ENCODE results near the gene DUSP22.

Gene DUSP22

DNA sequence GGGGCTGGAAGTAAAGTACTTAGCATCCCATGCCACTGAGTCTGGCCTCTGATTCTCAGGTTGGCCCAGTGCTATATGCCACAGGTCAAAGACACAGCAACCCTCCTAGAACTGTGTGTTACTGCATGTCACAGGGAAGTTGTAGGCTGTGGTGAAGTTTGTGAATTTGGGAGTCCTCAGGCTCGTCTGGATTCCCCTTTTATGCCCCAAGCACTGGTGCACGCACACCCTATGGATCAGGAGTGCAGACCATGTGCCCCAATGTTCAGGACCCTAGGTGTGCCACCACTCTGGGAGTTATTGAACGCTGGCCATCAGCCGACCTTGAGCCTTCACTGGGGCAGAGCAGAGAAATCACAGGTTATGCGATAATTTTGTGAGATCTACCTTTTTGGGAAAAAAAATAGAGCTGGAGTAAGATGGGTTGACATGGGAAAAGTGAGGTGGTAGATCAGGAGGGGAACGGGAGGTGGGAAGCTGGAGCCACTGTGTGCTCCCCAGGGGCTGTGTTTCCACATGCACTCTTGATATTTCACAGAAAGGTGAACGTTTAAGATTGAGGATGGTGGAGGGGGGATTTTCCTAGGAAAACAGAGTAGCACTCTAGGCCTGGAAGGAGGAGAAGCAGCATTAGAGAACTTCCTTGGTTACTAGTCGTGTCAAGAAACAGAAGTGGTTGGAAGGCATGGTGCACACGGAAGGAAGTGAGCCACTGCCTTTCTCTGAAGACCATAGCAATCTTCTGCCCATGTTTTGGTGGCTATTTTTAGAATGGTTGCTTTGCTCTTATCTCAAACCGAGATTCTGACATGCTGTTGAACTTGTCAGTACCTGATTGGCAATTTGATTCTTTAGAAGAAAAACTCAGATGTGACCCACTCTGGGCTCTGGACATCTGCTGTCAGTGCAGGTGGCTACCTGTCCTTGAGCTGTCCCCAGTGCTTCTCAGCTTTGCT lies 44.1 kb downstream of the DUSP22 start:
- TF ChIP-seq GATA1 (IDR thresholded peaks at IDR 0.05; ENCODE audit: low read depth, low read length) (no peak), POLR2A (IDR thresholded peaks at IDR 0.05; ENCODE audit: low read length) (no peak)
- DNase-seq: no peak

DNA sequence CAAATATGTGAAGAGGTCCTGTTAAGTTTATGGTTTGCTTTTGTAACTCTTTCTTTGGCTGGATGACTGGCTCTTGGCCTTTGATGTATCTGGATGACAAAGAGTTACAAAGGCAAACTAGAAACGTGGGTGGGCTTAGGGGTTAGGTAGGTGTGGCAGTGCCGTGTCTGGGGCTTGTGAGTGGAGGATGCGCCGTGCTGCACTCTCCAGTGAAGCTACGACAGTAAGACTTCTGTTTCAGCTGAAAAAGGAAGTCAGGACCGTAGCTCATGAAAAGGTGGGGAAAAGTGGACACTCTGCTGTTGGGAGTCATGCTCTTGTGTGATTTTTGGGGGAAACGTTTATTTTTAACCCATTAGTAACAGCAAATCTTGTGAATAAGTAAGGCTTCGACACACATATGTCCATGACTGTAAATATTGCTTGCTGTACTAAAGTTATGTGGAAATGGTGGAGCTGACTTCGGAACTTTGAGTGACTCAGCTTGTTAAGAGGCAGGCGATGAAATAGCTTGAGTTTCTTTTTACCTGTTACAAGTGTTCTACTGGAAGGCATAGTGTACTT lies 45.6 kb downstream of the DUSP22 start:
- no peak for DNase-seq

DNA sequence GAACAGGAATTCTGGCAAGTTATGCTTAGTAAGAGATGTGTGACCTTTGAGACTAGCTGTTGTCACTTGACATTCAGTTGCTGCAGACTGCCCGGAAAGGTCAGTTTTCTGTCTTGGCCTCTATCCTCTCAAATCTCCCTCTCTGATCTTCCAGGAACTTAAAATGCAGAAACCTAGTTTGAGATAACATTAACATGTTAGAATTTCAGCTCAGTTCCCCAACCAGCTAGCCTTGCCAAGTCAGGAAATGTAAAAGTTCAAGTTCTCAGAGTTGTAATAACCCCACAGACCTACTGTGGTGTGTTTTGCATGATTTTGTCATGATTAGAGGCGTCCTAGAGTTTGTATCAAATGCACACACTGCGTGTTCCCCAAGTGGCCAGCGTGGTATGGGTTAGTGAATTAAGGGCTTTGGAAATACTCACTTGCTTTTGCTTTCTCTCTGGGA lies 46.6 kb downstream of the DUSP22 start:
- no peak for DNase-seq
- TF ChIP-seq POLR2A (IDR thresholded peaks at IDR 0.05; ENCODE audit: low read length): no peak
- TF ChIP-seq GATA1 (IDR thresholded peaks at IDR 0.05; ENCODE audit: low read depth, low read length): no peak

More for the DNA sequence above, 45.6 kb downstream of the DUSP22 start:
- TF ChIP-seq POLR2A (IDR thresholded peaks at IDR 0.05; ENCODE audit: low read length) (no peak), GATA1 (IDR thresholded peaks at IDR 0.05; ENCODE audit: low read depth, low read length) (no peak)

DNA sequence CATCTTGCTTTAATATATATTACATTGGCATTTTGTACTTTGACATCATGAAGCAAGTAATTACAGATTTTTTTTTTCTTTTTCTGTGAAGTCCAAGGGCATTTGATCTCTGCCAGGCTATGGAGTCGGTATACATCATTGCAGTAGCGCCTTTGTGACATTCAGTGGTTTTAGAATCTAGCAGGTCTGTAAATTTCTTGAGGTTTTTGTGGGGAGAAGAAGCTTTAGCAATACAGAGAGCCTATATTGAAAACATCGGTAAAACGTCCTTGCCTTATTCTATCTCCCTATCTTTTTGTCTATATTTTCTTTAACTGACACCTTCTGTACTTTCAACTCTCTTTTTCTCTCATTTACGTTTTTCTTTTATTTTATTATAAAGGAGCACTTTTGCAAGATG lies 47.2 kb downstream of the DUSP22 start:
- TF ChIP-seq GATA1 (IDR thresholded peaks at IDR 0.05; ENCODE audit: low read depth, low read length) (no peak), POLR2A (IDR thresholded peaks at IDR 0.05; ENCODE audit: low read length) (no peak)
- DNase-seq: no peak

DNA sequence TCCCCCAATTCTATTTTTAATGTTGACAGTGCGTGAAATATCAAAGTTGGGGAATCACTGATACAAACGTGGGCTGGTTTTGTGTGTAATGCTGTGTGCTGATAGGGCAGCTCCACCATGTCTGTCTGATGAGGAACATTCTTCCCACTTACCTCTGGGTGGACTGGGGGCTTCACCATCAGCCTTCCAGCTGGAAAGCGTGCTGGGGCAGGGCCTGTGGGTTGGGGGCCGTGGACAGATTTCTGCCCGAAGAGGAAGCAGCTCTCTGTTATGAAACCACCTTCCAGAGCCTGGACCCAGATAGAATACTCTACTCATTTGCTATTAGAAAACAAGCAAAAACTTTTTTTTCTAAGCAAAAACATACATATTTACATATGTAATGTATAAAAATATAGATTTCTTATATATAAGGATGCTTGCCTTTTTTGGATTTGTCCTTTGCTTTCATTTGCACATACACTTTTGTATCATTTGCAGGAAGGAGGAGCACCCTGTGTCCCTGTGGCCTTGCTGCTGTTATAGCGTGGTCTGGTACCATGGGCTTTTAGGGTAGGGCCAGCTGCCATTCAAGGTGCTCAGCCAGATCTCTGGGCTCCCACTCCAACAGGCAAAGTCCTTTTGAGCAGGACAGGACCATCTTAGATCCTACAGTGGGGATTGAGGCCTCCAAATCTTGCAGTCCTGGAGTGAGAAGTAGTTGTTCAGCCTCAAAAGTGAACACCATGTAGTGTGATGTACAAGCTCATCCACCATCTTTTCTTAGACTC lies 48.1 kb downstream of the DUSP22 start:
- TF ChIP-seq GATA1 (IDR thresholded peaks at IDR 0.05; ENCODE audit: low read depth, low read length): no peak
- DNase-seq: no peak

- TF ChIP-seq GATA1 (IDR thresholded peaks at IDR 0.05; ENCODE audit: low read depth, low read length) (no peak), POLR2A (IDR thresholded peaks at IDR 0.05; ENCODE audit: low read length) (no peak)
- no peak for DNase-seq
Observed at GRCh38 chr6:340991-341827, 48.9 kb downstream of the DUSP22 start.

DNA sequence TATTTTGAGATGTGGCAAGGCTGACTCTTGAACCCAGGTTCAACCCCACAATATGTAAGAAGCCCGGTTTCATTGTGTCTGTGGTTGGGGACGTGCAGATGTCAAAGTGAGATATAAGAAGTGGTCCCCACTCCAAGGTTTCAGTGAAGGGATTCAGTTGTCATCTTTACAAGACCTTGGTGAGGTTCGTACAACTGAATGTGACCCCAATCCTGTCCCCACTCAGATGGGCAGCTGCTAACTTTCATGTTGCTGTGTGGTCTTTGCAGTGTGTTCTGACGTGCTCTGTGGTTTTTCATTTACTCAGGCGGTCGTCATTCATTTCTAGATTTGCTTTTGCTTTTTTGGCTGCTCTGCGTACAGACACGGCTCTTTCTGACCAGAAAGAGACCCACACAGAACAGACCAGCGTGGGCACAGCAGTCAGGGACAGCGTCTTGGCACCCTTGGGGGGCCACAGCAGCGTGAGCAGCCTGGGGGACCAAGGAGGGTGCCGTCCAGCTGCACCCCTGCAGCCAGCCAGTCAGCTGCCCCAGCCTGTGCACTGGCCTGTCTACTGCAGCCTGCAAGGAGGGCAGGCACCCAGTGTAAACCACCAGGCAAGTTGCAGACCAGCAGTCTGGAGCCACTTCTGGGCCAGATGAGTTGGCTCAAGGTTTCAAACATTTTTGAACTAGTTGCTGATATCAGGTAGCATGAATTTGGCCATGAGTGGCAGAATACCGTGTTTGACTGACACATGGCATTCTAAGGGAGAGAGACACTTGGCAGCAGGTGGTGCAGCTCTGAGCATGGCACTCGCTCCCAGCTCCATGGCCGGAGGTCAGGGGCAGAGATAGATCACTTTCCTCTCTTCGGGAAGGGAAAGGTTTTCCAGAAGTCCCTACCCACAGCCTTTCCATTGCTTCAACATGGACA lies 49.9 kb downstream of the DUSP22 start:
- no peak for DNase-seq
- no peak for TF ChIP-seq GATA1 (IDR thresholded peaks at IDR 0.05; ENCODE audit: low read depth, low read length)
- TF ChIP-seq POLR2A (IDR thresholded peaks at IDR 0.05; ENCODE audit: low read length): no peak

GRCh38 chr6:342832-343179 lies 50.5 kb downstream of the DUSP22 start:
- TF ChIP-seq GATA1 (IDR thresholded peaks at IDR 0.05; ENCODE audit: low read depth, low read length) (no peak), POLR2A (IDR thresholded peaks at IDR 0.05; ENCODE audit: low read length) (no peak)
- DNase-seq: no peak

- TF ChIP-seq GATA1 (IDR thresholded peaks at IDR 0.05; ENCODE audit: low read depth, low read length) (no peak), POLR2A (IDR thresholded peaks at IDR 0.05; ENCODE audit: low read length) (no peak)
- no peak for DNase-seq
Observed at GRCh38 chr6:343226-343935, 51.1 kb downstream of the DUSP22 start.

DNA sequence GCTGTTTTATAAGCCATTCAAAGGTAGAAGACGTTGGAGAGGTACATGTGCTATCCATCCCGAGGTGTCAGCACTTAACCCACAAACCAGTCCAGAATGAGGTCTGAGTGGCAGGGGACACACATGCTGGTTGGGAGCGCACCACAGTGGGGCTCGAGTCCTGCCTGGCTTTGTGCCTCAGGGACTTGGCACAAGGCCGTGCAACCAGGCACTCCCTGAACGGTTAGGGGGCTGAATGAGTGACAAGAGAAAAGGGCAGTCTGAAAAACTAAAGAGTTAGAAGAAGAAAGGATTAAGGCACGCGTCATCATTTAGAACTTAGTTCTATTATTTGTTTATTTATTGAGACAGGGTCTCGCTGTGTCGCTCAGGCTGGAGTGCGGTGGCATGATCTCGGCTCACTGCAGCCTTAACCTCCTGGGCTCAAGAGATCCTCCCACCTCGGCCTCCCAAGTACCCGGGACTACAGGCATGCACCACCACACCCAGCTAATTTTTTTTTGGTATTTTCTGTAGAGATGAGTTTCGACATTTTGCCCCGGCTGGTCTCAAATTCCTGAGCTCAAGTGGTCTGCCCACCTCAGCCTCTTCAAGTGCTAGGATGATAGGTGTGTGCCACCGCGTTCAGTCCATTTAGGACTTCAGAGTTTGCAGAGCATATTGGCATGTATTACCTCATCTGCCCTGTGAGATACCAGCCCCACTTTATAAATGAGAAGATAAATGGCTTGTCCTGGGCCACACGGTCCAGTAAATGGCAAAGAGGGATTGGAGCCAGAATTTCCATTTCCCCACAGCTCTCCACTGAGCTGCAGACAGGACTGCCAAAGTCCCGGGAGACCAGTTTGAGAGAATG lies 51.9 kb downstream of the DUSP22 start:
- no peak for DNase-seq
- TF ChIP-seq GATA1 (IDR thresholded peaks at IDR 0.05; ENCODE audit: low read depth, low read length) (no peak), POLR2A (IDR thresholded peaks at IDR 0.05; ENCODE audit: low read length) (no peak)

DNA sequence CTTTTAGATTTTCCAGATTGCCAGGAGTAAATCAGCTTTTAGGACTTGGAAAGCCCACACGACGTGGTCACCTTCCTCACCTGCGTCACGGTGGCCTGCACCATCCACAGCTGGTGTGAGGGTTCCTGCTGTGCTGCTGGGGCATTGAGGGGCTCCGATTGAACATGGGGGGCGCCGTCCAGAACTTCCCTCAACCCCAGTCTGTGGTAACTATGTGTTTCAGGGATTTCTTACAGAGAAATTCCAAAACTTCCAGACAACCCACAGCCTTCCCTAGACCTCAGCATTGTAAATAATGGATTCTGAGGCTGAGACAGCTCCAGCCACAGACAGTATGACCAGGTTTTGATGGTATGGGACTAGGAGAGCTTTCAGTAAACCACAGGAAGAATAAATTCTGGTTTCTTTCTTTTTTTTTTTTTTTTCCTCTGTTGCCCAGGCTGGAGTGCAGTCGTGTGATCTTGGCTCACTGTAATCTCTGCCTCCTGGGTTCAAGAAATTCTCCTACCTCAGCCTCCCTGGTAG lies 52.6 kb downstream of the DUSP22 start:
- TF ChIP-seq POLR2A (IDR thresholded peaks at IDR 0.05; ENCODE audit: low read length): no peak
- no peak for TF ChIP-seq GATA1 (IDR thresholded peaks at IDR 0.05; ENCODE audit: low read depth, low read length)
- DNase-seq: no peak
